ENCODE data around the gene CADM3. TPM values are rescaled to one million over a fixed set of nuclear protein-coding genes. Genes with fewer than 3 reads are reported as not detected.

CADM3 gene
- total RNA-seq, 1 donor from 2014 or later = 18.2 TPM

- no peaks in the 10 kb centered on the region for H3K36me3 Mint-ChIP-seq (ENCODE audit: low read depth, unreplicated experiment)
- Histone ChIP-seq H3K9me3 (ENCODE audit: insufficient read depth, low read depth, low read length) (no peaks in the 10 kb centered on the region), H3K4me1 (ENCODE audit: insufficient read depth, low read length) (no peaks in the 10 kb centered on the region), H3K4me2 (ENCODE audit: low read length) (no peak overlapping the region), H3K4me3 (ENCODE audit: insufficient read depth, low read depth, low read length) (no peak overlapping the region), H3K27ac (ENCODE audit: low read depth, low read length) (no peak overlapping the region), H3K9ac (ENCODE audit: low read length) (no peak overlapping the region), H2AFZ (ENCODE audit: low read depth, low read length) (no peak overlapping the region), H3K27me3 (ENCODE audit: insufficient read depth, low read length) (no peaks in the 10 kb centered on the region), H3K79me2 (ENCODE audit: insufficient read depth, low read length) (no peaks in the 10 kb centered on the region), H4K20me1 (ENCODE audit: insufficient read depth, low read length) (no peaks in the 10 kb centered on the region), H3K36me3 (ENCODE audit: insufficient read depth, low read length) (no peaks in the 10 kb centered on the region)
- no peaks in the 10 kb centered on the region for H3K9me3 Mint-ChIP-seq (ENCODE audit: unreplicated experiment)
- no peak overlapping the region for H3K4me3 Mint-ChIP-seq (ENCODE audit: unreplicated experiment)
- H3K27ac Mint-ChIP-seq (ENCODE audit: unreplicated experiment) = no peak overlapping the region
- peaks cover 7% of the 10 kb centered on the region for H3K4me1 Mint-ChIP-seq (ENCODE audit: low read depth, unreplicated experiment)
- peaks cover 8% of the 10 kb centered on the region for H3K27me3 Mint-ChIP-seq (ENCODE audit: low read depth, unreplicated experiment)
- FAIRE-seq (no peak), DNase-seq (ENCODE audit: low read depth) (no peak)
- TF ChIP-seq, protein P1, sequence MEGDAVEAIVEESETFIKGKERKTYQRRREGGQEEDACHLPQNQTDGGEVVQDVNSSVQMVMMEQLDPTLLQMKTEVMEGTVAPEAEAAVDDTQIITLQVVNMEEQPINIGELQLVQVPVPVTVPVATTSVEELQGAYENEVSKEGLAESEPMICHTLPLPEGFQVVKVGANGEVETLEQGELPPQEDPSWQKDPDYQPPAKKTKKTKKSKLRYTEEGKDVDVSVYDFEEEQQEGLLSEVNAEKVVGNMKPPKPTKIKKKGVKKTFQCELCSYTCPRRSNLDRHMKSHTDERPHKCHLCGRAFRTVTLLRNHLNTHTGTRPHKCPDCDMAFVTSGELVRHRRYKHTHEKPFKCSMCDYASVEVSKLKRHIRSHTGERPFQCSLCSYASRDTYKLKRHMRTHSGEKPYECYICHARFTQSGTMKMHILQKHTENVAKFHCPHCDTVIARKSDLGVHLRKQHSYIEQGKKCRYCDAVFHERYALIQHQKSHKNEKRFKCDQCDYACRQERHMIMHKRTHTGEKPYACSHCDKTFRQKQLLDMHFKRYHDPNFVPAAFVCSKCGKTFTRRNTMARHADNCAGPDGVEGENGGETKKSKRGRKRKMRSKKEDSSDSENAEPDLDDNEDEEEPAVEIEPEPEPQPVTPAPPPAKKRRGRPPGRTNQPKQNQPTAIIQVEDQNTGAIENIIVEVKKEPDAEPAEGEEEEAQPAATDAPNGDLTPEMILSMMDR (IDR thresholded peaks at IDR 0.05; ENCODE audit: insufficient read depth, low read depth, low read length) = no peak
- no peak for TF ChIP-seq EZH2 (IDR thresholded peaks at IDR 0.05; ENCODE audit: insufficient read depth, low read length)
Observed at GRCh38 chr1:159229260-159229885, 58.0 kb downstream of the CADM3 start.

GRCh38 chr1:159229896-159230295 is 58.5 kb downstream of the CADM3 start:
- no peaks in the 10 kb centered on the region for H3K9me3 ChIP-seq (ENCODE audit: insufficient read depth, low read depth, low read length)
- Mint-ChIP-seq H3K4me3 (ENCODE audit: unreplicated experiment) (no peak overlapping the region), H3K9me3 (ENCODE audit: unreplicated experiment) (no peaks in the 10 kb centered on the region), H3K27me3 (ENCODE audit: low read depth, unreplicated experiment) (peaks cover 8% of the 10 kb centered on the region), H3K27ac (ENCODE audit: unreplicated experiment) (no peak overlapping the region), H3K4me1 (ENCODE audit: low read depth, unreplicated experiment) (peaks cover 7% of the 10 kb centered on the region), H3K36me3 (ENCODE audit: low read depth, unreplicated experiment) (no peaks in the 10 kb centered on the region)
- FAIRE-seq = no peak
- no peak for DNase-seq (ENCODE audit: low read depth)
- no peaks in the 10 kb centered on the region for H3K79me2 ChIP-seq (ENCODE audit: insufficient read depth, low read length)
- H4K20me1 ChIP-seq (ENCODE audit: insufficient read depth, low read length) = no peaks in the 10 kb centered on the region
- no peak overlapping the region for H3K27ac ChIP-seq (ENCODE audit: low read depth, low read length)
- H2AFZ ChIP-seq (ENCODE audit: low read depth, low read length) = no peak overlapping the region
- H3K4me1 ChIP-seq (ENCODE audit: insufficient read depth, low read length) = no peaks in the 10 kb centered on the region
- no peak overlapping the region for H3K4me2 ChIP-seq (ENCODE audit: low read length)
- no peaks in the 10 kb centered on the region for H3K36me3 ChIP-seq (ENCODE audit: insufficient read depth, low read length)
- no peaks in the 10 kb centered on the region for H3K27me3 ChIP-seq (ENCODE audit: insufficient read depth, low read length)
- no peak overlapping the region for H3K9ac ChIP-seq (ENCODE audit: low read length)
- TF ChIP-seq, protein P1 (IDR thresholded peaks at IDR 0.05; ENCODE audit: insufficient read depth, low read depth, low read length) = no peak
- no peak for TF ChIP-seq EZH2 (IDR thresholded peaks at IDR 0.05; ENCODE audit: insufficient read depth, low read length)
- H3K4me3 ChIP-seq (ENCODE audit: insufficient read depth, low read depth, low read length) = no peak overlapping the region

DNA sequence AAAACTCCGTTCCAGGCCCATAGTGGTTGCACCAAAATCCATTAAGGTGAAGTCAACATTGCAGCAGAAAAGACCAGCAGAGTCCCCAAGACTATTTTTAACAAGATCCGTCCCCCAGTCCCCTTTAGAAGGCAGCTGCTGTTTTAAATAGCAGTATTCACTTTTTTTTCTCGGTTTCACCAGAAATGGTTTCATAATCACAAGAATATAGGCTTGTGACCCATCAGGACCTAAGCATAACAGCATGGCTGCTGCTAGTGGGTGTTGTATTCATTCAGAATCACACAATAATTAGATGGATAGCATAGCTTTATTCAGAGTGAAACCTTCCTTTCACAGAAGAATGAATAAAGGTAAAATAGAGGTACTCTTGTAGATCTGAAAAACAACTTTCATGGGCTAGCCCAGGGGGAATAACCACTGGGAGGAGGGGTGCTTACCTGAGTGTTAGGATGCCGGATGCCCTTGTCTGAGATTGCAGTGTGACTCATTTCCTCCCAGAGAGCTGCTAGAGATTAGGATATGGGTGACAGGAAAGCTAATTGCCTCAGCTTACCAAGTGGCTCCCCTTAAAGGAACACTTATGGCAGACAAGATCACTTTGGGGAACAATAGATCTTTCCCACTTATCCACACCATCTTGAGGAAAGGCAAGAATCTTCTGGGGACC is 68.3 kb downstream of the CADM3 start:
- Histone ChIP-seq H3K9ac (ENCODE audit: low read length) (no peak overlapping the region), H3K4me1 (ENCODE audit: insufficient read depth, low read length) (no peaks in the 10 kb centered on the region), H3K79me2 (ENCODE audit: insufficient read depth, low read length) (no peaks in the 10 kb centered on the region), H4K20me1 (ENCODE audit: insufficient read depth, low read length) (no peaks in the 10 kb centered on the region), H3K36me3 (ENCODE audit: insufficient read depth, low read length) (no peaks in the 10 kb centered on the region), H3K9me3 (ENCODE audit: insufficient read depth, low read depth, low read length) (no peaks in the 10 kb centered on the region), H3K4me3 (ENCODE audit: insufficient read depth, low read depth, low read length) (no peak overlapping the region), H3K4me2 (ENCODE audit: low read length) (no peak overlapping the region), H3K27me3 (ENCODE audit: insufficient read depth, low read length) (no peaks in the 10 kb centered on the region), H3K27ac (ENCODE audit: low read depth, low read length) (no peak overlapping the region), H2AFZ (ENCODE audit: low read depth, low read length) (no peak overlapping the region)
- FAIRE-seq (no peak), DNase-seq (ENCODE audit: low read depth) (no peak)
- H3K9me3 Mint-ChIP-seq (ENCODE audit: unreplicated experiment) = no peaks in the 10 kb centered on the region
- no peaks in the 10 kb centered on the region for H3K27me3 Mint-ChIP-seq (ENCODE audit: low read depth, unreplicated experiment)
- no peak overlapping the region for H3K4me3 Mint-ChIP-seq (ENCODE audit: unreplicated experiment)
- H3K36me3 Mint-ChIP-seq (ENCODE audit: low read depth, unreplicated experiment) = no peaks in the 10 kb centered on the region
- TF ChIP-seq, protein P1 (IDR thresholded peaks at IDR 0.05; ENCODE audit: insufficient read depth, low read depth, low read length) = no peak
- TF ChIP-seq EZH2 (IDR thresholded peaks at IDR 0.05; ENCODE audit: insufficient read depth, low read length) = no peak
- H3K4me1 Mint-ChIP-seq (ENCODE audit: low read depth, unreplicated experiment) = peaks cover 1% of the 10 kb centered on the region
- no peak overlapping the region for H3K27ac Mint-ChIP-seq (ENCODE audit: unreplicated experiment)
